Posterior vena cava (tissue), 2 donors: ENCODE measurements around the gene EXOC8. TPM values are rescaled to one million over a fixed set of nuclear protein-coding genes. Genes with fewer than 3 reads are reported as not detected.

ENCODE experiments used
- DNase-seq: peaks from one replicate; pipeline ENCODE4 v3.0.0-alpha.2; 2020; ENCODE audit warnings: low spot score
- intact Hi-C, 2 donors: fragments of 100-400 bp; cut with DNase I; formaldehyde crosslinking; loops; one replicate each; pipeline versions ENCODE4 v1.14.1 to v1.14.2; 2022 to 2023
- long read RNA-seq, 2 donors: library from polyadenylated mRNA; unstranded; transcript quantifications; one replicate each; pipeline ENCODE4 v2.0.0, GENCODE V29; 2020 to 2021
- total RNA-seq, 2 donors: library from RNA; stranded (reverse); fragmentation: NEBNext Ultra II Directional; extraction: Animal tissue kit (Norgen Biotek cat#: 25700); gene quantifications; one replicate each; pipeline ENCODE4 v1.2.1, GENCODE V29; 2021
- donor health status: DM: yes; HTN: yes; CAD: no.
- donor health status: DM: yes; HTN: yes; CAD: no.

The EXOC8 gene, protein sequence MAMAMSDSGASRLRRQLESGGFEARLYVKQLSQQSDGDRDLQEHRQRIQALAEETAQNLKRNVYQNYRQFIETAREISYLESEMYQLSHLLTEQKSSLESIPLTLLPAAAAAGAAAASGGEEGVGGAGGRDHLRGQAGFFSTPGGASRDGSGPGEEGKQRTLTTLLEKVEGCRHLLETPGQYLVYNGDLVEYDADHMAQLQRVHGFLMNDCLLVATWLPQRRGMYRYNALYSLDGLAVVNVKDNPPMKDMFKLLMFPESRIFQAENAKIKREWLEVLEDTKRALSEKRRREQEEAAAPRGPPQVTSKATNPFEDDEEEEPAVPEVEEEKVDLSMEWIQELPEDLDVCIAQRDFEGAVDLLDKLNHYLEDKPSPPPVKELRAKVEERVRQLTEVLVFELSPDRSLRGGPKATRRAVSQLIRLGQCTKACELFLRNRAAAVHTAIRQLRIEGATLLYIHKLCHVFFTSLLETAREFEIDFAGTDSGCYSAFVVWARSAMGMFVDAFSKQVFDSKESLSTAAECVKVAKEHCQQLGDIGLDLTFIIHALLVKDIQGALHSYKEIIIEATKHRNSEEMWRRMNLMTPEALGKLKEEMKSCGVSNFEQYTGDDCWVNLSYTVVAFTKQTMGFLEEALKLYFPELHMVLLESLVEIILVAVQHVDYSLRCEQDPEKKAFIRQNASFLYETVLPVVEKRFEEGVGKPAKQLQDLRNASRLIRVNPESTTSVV
- 10 to 100 TPM; 12.5 to 15.7 TPM for total RNA-seq
- long read RNA-seq, donor 1, full-length matches to known transcripts, result 2 of 2 reads
- long read RNA-seq, donor 1, partial matches to known transcripts, result 0 of 2 reads
- long read RNA-seq, donor 1, other reads (novel, unspliced or antisense), result 0 of 2 reads
- long read RNA-seq, donor 2, full-length matches to known transcripts, result 3 of 3 reads
- long read RNA-seq, donor 2, partial matches to known transcripts, result 0 of 3 reads
- long read RNA-seq, donor 2, other reads (novel, unspliced or antisense), result 0 of 3 reads

DNA sequence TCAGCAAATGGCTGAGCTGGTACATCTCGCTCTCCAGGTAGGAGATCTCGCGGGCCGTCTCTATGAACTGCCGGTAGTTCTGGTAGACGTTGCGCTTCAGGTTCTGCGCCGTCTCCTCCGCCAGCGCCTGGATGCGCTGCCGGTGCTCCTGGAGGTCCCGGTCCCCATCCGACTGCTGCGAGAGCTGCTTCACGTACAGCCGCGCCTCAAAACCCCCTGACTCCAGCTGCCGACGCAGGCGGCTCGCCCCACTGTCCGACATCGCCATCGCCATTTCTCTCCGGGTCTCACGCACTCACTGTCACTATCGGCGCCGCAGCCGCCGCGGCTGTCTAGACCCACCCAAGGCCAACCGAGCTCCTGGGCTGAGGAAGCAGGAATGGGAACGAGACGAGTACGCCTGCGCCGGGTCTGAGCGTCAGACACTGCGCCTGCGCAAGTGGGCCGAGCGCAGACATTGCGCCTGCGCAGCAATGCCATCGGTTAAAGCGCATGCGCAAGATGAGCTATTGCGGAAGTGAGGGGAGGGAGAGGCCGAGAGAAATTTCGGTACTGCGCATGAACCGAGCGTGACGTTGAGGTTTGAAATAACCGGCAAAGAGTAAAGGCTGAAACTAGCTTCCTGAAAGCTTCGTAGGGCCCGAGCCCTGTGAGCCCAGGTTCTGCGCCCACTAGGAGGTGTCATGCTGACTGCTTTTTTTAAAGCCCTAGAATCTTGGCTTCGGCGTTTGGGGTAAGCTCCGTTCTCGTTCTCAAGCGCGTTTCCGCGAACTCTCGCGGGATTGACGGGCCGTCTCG, at the start of gene EXOC8:
TSS of gene EXOC8 (minus strand) at position 381 of the 798 bp plus-strand sequence. CDS start at position 274, 107 bp downstream.
- intact Hi-C loops, result no loop called here
- DNase-seq, result peak; percentile 98

DNA sequence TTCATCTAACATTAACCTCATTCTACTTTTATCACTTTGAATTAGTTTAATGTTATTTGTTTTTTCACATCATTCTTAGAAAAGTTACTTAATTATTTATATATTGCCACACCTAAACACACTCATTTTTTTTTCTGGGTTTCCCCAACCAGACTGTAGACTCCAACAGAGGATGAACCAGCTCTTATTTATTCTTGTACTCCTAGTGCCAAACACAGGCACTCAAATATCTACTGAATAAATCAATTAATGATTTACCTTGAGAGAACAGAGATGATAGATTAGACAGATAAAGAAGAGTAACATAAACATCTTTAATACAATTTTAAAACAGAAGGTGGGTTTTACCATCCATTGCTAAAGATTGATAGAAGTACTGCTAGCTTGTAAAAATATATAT, 48.8 kb upstream of the EXOC8 start:
- DNase-seq, result no peak
- intact Hi-C loops, result loop anchor here in 1 of 2 donors (5.0 kb wide), 1 partner anchor 509 kb away; no protein-coding TSS in a partner anchor

- intact Hi-C loops, result loop anchor here in 1 of 2 donors (5.0 kb wide), 1 partner anchor 508 kb away; no protein-coding TSS in a partner anchor
- no peak for DNase-seq
Measured at GRCh38 chr1:231385416-231385748, 47.7 kb upstream of the EXOC8 start.

GRCh38 chr1:231384696-231385415, 47.2 kb upstream of the EXOC8 start:
- intact Hi-C loops, result loop anchor here in 1 of 2 donors (5.0 kb wide), 1 partner anchor 508 kb away; no protein-coding TSS in a partner anchor
- no peak for DNase-seq

DNA sequence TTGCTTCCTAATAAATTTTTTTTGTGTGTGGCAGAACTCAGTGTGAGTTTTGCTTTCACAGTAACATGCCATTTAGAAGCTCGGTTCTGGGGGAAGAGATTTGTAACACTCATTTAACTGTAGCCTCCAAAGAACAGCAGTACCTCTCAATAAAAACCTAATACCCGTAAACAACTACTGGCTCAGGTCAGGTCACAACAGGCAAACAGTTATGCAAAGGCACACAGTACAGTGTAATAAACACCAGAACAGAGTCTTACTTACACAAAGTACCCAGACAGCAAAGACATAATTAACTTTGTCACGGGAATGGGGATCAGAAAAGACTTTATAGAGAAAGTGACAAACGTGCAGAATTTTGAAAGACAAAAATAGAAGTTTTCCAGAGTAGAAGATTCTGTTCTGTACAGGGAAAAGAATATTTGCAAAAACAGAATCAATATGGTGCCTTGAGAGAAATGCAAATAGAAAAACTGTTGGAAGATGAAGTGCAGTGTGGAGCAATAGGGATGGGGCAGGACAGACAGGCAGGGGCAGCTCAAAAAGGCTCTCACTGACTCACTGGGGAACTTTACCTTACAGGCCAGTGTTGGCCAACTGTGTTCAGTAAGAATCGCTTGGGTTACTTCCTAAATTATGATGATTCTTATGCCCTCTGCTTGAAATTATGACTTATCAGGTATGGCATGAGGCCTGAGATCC, 45.7 kb upstream of the EXOC8 start:
- intact Hi-C loops, result no loop called here
- DNase-seq, result no peak

GRCh38 chr1:231382426-231382825, 44.8 kb upstream of the EXOC8 start:
- DNase-seq, result no peak
- intact Hi-C loops, result no loop called here

DNA sequence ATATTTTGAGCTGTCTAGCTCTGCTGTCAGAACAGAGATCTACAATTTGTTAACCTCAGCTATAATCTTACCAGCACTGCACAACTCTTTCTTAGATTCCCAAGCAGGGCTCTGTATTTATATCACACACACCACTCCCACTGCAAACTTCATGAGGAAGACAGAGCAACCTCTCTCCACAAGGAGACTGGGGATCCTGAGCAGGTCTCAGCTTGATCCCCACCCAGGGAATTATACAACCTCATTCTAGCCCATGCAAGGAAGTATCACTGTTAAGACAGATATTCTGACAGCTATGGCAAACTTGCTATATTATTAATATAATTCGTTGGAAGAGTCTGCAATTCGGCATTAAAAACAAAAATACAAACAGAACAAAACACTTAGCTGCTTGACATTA, 44.1 kb upstream of the EXOC8 start:
- intact Hi-C loops, result no loop called here
- no peak for DNase-seq

GRCh38 chr1:231376875-231377549, 39.4 kb upstream of the EXOC8 start:
- DNase-seq, result no peak
- intact Hi-C loops, result loop anchor here in 1 of 2 donors (10.0 kb wide), 2 partner anchors 158 to 218 kb away; no protein-coding TSS in a partner anchor

DNA sequence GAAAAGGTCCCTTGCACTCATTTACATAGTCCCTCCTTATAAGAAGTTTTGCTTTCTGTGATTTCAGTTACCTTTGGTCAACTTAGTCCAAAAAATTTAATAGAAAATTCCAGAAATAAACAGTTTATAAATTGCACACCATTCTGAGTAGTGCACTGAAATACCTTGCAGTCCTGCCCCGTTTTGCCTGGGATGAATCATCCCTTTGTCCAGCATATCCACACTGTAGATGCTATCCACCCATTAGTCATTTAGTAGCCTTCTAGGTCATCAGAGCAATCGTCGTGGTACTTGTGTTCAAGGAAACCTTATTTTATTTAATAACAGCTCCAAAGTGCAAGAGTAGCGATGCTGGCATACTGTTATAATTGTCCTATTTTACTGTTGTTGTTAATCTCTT, 38.4 kb upstream of the EXOC8 start:
- intact Hi-C loops, result loop anchor here in 1 of 2 donors (10.0 kb wide), 2 partner anchors 159 to 219 kb away; no protein-coding TSS in a partner anchor
- DNase-seq, result no peak

- intact Hi-C loops, result loop anchor here in 1 of 2 donors (10.0 kb wide), 2 partner anchors 160 to 220 kb away; no protein-coding TSS in a partner anchor
- no peak for DNase-seq
Measured at GRCh38 chr1:231374394-231374793, 36.7 kb upstream of the EXOC8 start.

GRCh38 chr1:231372501-231372900, 34.8 kb upstream of the EXOC8 start:
- intact Hi-C loops, result loop anchor here in 1 of 2 donors (10.0 kb wide), 2 partner anchors 162 to 222 kb away; no protein-coding TSS in a partner anchor

GRCh38 chr1:231369282-231369681, 31.6 kb upstream of the EXOC8 start:
- intact Hi-C loops, result loop anchor here in 1 of 2 donors (10.0 kb wide), 1 partner anchor 46 kb away; no protein-coding TSS in a partner anchor
- no peak for DNase-seq

More at GRCh38 chr1:231372501-231372900, 34.8 kb upstream of the EXOC8 start:
- DNase-seq, result no peak

- intact Hi-C loops, result loop anchor here in 1 of 2 donors (5.0 to 10.0 kb wide), 2 partner anchors 51 to 233 kb away; no protein-coding TSS in a partner anchor
- DNase-seq, result no peak
Measured at GRCh38 chr1:231364192-231364591, 26.5 kb upstream of the EXOC8 start.

- DNase-seq, result no peak
- intact Hi-C loops, result loop anchor here in 1 of 2 donors (5.0 to 10.0 kb wide), 2 partner anchors 51 to 234 kb away; no protein-coding TSS in a partner anchor
Measured at GRCh38 chr1:231363624-231364023, 26.0 kb upstream of the EXOC8 start.

GRCh38 chr1:231362325-231362724, 24.7 kb upstream of the EXOC8 start:
- intact Hi-C loops, result loop anchor here in 1 of 2 donors (5.0 to 10.0 kb wide), 2 partner anchors 52 to 235 kb away; no protein-coding TSS in a partner anchor
- no peak for DNase-seq

GRCh38 chr1:231359113-231359512, 21.5 kb upstream of the EXOC8 start:
- intact Hi-C loops, result loop anchor here (10.0 kb wide), 2 partner anchors 166 to 246 kb away; partner anchors contain the start of gene TSNAX (in 1 of the 2)
- peak; percentile 71 for DNase-seq
